Effector memory CD4-positive, alpha-beta T cell (primary cell): Measurements from ENCODE around the gene SEMA4G.
A peak's percentile ranks its signal among the peaks of the same experiment; 100 is the strongest.

Experiments
- DNase-seq, 3 donors: peaks; one replicate each; pipeline ENCODE4 v3.0.0-alpha.2; 2020
- H3K27ac ChIP-seq: 2 replicates; pipeline ENCODE4 v1.7.0; 2013; ENCODE audit warnings: mild to moderate bottlenecking, low read length, moderate library complexity; ENCODE audit not compliant: insufficient read depth, poor library complexity, severe bottlenecking
- H3K27me3 ChIP-seq: replicated peaks from 2 replicates; pipeline ENCODE4 v1.7.0; 2013; ENCODE audit warnings: mild to moderate bottlenecking, low read length; ENCODE audit not compliant: insufficient read depth, control insufficient read depth, poor library complexity, severe bottlenecking
- H3K36me3 ChIP-seq: 2 replicates; pipeline ENCODE4 v1.7.0; 2013; ENCODE audit warnings: mild to moderate bottlenecking, low read length, moderate library complexity; ENCODE audit not compliant: control insufficient read depth, insufficient read depth
- H3K4me1 ChIP-seq: 2 replicates; pipeline ENCODE4 v1.7.0; 2013; ENCODE audit warnings: low read length, mild to moderate bottlenecking; ENCODE audit not compliant: control insufficient read depth, insufficient read depth, poor library complexity, severe bottlenecking
- H3K4me3 ChIP-seq: 2 replicates; pipeline ENCODE4 v1.7.0; 2013; ENCODE audit warnings: low read length, low read depth, mild to moderate bottlenecking; ENCODE audit not compliant: insufficient read depth, poor library complexity, severe bottlenecking
- H3K9me3 ChIP-seq: 2 replicates; pipeline ENCODE4 v1.7.0; 2013; ENCODE audit warnings: mild to moderate bottlenecking, low read length, moderate library complexity; ENCODE audit not compliant: control insufficient read depth

Gene SEMA4G

GRCh38 chr10:101006593-101007098 is 37.3 kb downstream of the SEMA4G start:
- no peak overlapping the region for H3K27ac ChIP-seq
- no peak overlapping the region for H3K4me3 ChIP-seq
- no peaks in the 10 kb centered on the region for H3K4me1 ChIP-seq
- DNase-seq = no peak
- peaks cover 12% of the 10 kb centered on the region for H3K36me3 ChIP-seq
- H3K9me3 ChIP-seq = no peaks in the 10 kb centered on the region
- no peaks in the 10 kb centered on the region for H3K27me3 ChIP-seq

DNA sequence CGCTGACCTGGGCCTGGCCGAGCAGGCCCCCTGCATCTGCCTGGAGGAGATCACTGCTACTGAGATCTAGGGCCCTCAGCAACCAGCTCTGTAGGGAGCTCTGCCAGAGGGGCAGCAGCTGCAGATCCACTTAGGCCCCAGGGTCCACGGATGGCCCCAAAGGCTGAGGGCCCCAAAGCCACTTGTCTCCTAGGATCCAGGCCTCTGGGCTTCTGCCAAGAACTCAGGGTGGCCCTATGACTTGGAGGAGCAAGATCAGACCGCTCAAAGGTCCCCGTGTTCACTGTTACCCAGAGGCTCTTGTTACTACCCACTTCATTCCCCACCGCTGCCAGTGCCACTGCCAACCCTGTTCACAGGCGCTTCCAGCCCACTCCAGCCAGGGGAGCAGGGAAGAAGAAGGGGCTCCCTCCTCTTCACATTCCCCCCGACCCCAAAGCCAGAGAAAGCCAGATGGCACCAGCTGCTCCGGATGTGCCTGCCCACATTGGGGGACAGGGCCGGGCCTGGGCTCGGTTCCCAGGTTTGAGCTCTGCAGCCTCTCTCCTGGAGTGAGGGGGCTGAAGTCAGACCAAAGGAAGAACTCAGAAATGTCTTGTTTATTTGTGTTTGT is 37.9 kb downstream of the SEMA4G start:
- peaks cover 12% of the 10 kb centered on the region for H3K36me3 ChIP-seq
- no peak overlapping the region for H3K27ac ChIP-seq
- H3K9me3 ChIP-seq = no peaks in the 10 kb centered on the region
- no peak overlapping the region for H3K4me3 ChIP-seq
- no peaks in the 10 kb centered on the region for H3K27me3 ChIP-seq
- DNase-seq = no peak
- H3K4me1 ChIP-seq = no peaks in the 10 kb centered on the region

GRCh38 chr10:101007915-101008822 is 38.9 kb downstream of the SEMA4G start:
- Histone ChIP-seq H3K4me1 (no peaks in the 10 kb centered on the region), H3K36me3 (peaks cover 10% of the 10 kb centered on the region), H3K27me3 (no peaks in the 10 kb centered on the region), H3K27ac (no peak overlapping the region), H3K4me3 (no peak overlapping the region), H3K9me3 (no peaks in the 10 kb centered on the region)
- DNase-seq = no peak

DNA sequence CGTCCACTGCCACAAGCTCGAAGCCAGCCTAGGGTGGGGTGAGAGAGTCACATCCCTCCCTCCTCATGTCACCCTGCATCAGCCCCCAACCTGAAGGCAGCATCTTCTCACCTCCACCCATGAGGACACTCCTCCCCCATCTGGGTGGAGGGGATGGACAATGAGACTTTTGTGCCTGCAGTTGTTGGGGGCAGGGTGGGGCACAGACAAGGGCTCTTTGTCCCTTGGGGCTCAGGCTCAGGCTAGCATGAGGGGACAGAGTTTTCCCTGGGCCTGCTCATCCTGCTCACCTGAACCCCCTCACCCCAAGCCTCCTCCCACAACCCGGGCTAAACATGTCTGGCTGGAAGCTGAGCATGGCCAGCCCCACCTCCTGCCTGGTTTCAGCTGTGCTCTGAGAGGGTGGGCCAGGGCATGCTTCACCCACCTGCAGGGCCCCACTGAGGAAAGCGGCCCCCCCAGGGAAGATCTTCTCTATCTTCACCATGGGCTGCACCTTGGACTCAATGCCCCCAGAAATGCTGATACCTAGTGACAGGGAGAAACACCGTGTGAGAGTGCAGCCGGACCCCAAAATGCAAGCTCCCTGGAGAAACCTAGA is 39.6 kb downstream of the SEMA4G start:
- no peaks in the 10 kb centered on the region for H3K27me3 ChIP-seq
- H3K9me3 ChIP-seq = no peaks in the 10 kb centered on the region
- H3K27ac ChIP-seq = no peak overlapping the region
- H3K4me1 ChIP-seq = no peaks in the 10 kb centered on the region
- no peak for DNase-seq
- H3K4me3 ChIP-seq = no peak overlapping the region
- H3K36me3 ChIP-seq = peaks cover 6% of the 10 kb centered on the region

DNA sequence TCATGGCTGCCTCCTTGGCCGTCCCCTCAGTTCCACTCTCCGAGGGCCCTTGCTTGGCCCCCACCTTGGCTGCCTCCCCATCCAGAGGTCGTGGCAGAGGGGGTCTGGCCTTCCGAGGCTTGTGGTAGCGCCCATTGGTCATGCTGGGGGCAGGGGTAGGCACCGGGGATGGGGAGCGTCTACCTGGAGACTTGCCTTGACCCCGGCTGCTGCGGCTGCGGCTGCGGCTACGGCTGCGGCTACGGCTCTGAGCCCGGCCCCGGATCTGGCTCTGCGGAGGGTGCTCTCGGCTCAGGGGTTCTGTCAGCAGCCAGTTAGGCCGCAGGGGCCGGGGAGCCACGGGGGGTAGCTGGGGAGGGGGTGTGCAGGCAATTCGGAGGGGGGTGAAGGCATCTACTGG is 41.0 kb downstream of the SEMA4G start:
- peaks cover 3% of the 10 kb centered on the region for H3K36me3 ChIP-seq
- H3K4me3 ChIP-seq = no peak overlapping the region
- DNase-seq = no peak
- no peaks in the 10 kb centered on the region for H3K9me3 ChIP-seq
- H3K4me1 ChIP-seq = no peaks in the 10 kb centered on the region
- H3K27me3 ChIP-seq = no peaks in the 10 kb centered on the region
- no peak overlapping the region for H3K27ac ChIP-seq

GRCh38 chr10:101011517-101012423 is 42.5 kb downstream of the SEMA4G start:
- Histone ChIP-seq H3K36me3 (no peaks in the 10 kb centered on the region), H3K4me1 (no peaks in the 10 kb centered on the region), H3K9me3 (no peaks in the 10 kb centered on the region), H3K27me3 (peaks cover 2% of the 10 kb centered on the region), H3K27ac (no peak overlapping the region), H3K4me3 (no peak overlapping the region)
- no peak for DNase-seq

GRCh38 chr10:101012525-101013364 is 43.4 kb downstream of the SEMA4G start:
- no peak overlapping the region for H3K4me3 ChIP-seq
- H3K27ac ChIP-seq = no peak overlapping the region
- H3K36me3 ChIP-seq = no peaks in the 10 kb centered on the region
- H3K4me1 ChIP-seq = no peaks in the 10 kb centered on the region
- peak; percentile 48 to 62 (median 49) for DNase-seq
- peaks cover 2% of the 10 kb centered on the region for H3K27me3 ChIP-seq
- no peaks in the 10 kb centered on the region for H3K9me3 ChIP-seq

GRCh38 chr10:101013365-101013825 is 44.1 kb downstream of the SEMA4G start:
- no peak overlapping the region for H3K4me3 ChIP-seq
- peaks cover 2% of the 10 kb centered on the region for H3K27me3 ChIP-seq
- H3K9me3 ChIP-seq = no peaks in the 10 kb centered on the region
- no peaks in the 10 kb centered on the region for H3K4me1 ChIP-seq
- H3K36me3 ChIP-seq = no peaks in the 10 kb centered on the region
- H3K27ac ChIP-seq = no peak overlapping the region
- no peak for DNase-seq
